Measurements from ENCODE around the gene CCNY. TPM values are rescaled to one million over a fixed set of nuclear protein-coding genes. Genes with fewer than 3 reads are reported as not detected.
A peak's percentile ranks its signal among the peaks of the same experiment; 100 is the strongest.

CCNY gene
- total RNA-seq, 2 experiments from 2014 or later = 31.2 to 32.1 TPM

DNA sequence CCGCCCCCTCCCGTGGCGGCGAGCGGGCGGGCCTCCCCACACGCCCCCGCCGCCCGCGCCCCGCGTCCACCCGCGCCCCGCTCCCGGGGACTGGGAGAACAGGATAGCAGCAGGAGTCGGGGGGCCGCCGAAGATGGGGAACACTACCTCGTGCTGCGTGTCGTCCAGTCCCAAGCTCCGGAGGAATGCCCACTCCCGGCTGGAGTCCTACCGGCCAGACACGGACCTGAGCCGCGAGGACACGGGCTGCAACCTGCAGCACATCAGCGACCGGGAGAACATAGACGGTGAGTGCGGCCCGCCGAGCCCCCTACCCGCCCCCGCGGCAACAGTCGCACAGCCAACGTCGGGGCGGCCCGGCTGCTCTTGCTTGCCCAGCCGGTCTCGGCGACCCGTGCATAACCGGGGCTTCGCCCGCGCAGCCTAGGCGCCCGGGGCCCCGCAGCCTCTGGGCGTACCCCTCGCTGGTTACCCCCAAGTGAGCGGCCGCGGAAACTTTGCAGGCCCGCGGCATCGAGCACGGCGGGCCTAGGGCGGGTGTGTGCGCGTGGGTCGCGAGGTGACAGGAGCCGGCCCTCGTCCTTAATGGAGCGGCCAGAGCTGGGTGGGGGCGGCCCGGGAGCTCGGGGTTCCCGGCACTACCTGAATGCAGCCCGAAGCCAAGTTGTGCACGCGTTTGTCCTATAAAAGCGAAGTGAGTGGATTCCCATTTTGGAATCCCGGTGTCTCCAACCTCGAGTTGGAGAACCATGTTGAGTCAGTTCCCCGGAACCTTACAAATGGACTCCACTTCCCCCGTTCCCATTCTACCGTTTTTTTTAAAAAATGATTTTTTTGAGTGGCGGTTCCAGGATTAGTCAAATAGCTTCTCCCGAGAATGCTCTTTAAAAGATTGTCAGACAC lies 863 bp downstream of the CCNY start:
- Mint-ChIP-seq H3K27me3 (ENCODE audit: low read depth) (no peaks in the 10 kb centered on the region), H3K4me3 (peak overlapping the region; percentile 82), H3K27ac (peak overlapping the region; percentile 69), H3K4me1 (ENCODE audit: low read depth) (peaks cover 73% of the 10 kb centered on the region), H3K36me3 (ENCODE audit: low read depth) (peaks cover 8% of the 10 kb centered on the region), H3K9me3 (no peaks in the 10 kb centered on the region)
- CTCF ChIA-PET = interaction anchor here (0.6 to 1.0 kb wide), 4 partner anchors 12 to 211 kb away, joined by 3 to 4 read pairs (median 3); partner anchors contain the start of gene CREM
- intact Hi-C loops (cut with micrococcal nuclease) = loop anchor here (1.0 kb wide), 1 partner anchor 211 kb away; the partner anchor contains the start of gene CREM
- DNase-seq = peak; percentile 25

- peak overlapping the region; percentile 51 for H3K27ac Mint-ChIP-seq
- H3K4me1 Mint-ChIP-seq (ENCODE audit: low read depth) = peaks cover 70% of the 10 kb centered on the region
Measured at GRCh38 chr10:35339942-35340341, 3.6 kb downstream of the CCNY start.

GRCh38 chr10:35340975-35341374 lies 4.7 kb downstream of the CCNY start:
- CTCF ChIA-PET = no interaction called here
- intact Hi-C loops (cut with micrococcal nuclease) = loop anchor here (1.0 to 5.0 kb wide), 13 partner anchors 8 to 1049 kb away; partner anchors contain the start of gene FZD8
- DNase-seq = peak; percentile 32
- H3K4me3 Mint-ChIP-seq = peak overlapping the region; percentile 28
- peaks cover 69% of the 10 kb centered on the region for H3K4me1 Mint-ChIP-seq (ENCODE audit: low read depth)
- H3K9me3 Mint-ChIP-seq = no peaks in the 10 kb centered on the region
- H3K27me3 Mint-ChIP-seq (ENCODE audit: low read depth) = no peaks in the 10 kb centered on the region
- peak overlapping the region; percentile 66 for H3K27ac Mint-ChIP-seq
- peaks cover 2% of the 10 kb centered on the region for H3K36me3 Mint-ChIP-seq (ENCODE audit: low read depth)

More at GRCh38 chr10:35339942-35340341, 3.6 kb downstream of the CCNY start:
- DNase-seq = peak; percentile 49
- intact Hi-C loops (cut with micrococcal nuclease) = loop anchor here (1.0 to 5.0 kb wide), 6 partner anchors 70 to 1048 kb away; partner anchors contain the start of gene FZD8
- CTCF ChIA-PET = interaction anchor here (1.3 kb wide), 1 partner anchor 16 kb away, joined by 3 read pairs; no protein-coding TSS in a partner anchor
- no peaks in the 10 kb centered on the region for H3K27me3 Mint-ChIP-seq (ENCODE audit: low read depth)
- no peaks in the 10 kb centered on the region for H3K36me3 Mint-ChIP-seq (ENCODE audit: low read depth)
- no peak overlapping the region for H3K4me3 Mint-ChIP-seq
- H3K9me3 Mint-ChIP-seq = no peaks in the 10 kb centered on the region

GRCh38 chr10:35341521-35341920 lies 5.2 kb downstream of the CCNY start:
- Mint-ChIP-seq H3K9me3 (no peaks in the 10 kb centered on the region), H3K4me1 (ENCODE audit: low read depth) (peaks cover 74% of the 10 kb centered on the region), H3K4me3 (no peak overlapping the region), H3K27me3 (ENCODE audit: low read depth) (no peaks in the 10 kb centered on the region), H3K27ac (peak overlapping the region; percentile 11), H3K36me3 (ENCODE audit: low read depth) (peaks cover 2% of the 10 kb centered on the region)
- CTCF ChIA-PET = interaction anchor here (0.9 kb wide), 1 partner anchor 101 kb away, joined by 3 read pairs; no protein-coding TSS in a partner anchor
- intact Hi-C loops (cut with micrococcal nuclease) = loop anchor here (1.0 to 5.0 kb wide), 11 partner anchors 8 to 1049 kb away; partner anchors contain the start of gene FZD8
- no peak for DNase-seq

DNA sequence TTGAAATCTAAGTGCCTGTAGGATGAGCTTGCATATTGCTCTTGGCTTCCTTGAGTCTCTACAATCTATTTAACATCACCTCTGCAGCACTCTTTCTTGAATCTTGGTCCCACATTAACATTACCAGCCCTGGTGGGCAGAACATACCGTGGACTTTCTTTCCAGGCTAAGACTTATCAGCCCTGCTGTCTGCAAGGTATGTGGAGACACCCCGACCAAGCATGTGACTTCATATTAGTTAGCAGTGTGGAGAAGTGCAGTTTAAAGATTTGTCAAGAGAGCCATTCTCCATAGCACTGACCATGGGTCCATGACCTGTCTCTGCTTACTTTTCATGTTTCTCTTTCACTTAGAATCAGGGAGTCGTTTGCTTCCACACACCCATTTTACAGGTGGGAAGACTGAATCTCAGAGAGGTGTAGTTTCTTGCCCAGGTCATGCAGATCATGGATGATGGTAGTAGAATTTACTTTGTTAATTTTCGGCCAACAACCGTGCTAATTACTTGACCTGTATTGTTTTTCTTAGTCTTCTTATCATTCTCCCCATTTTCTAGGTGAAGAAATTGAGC lies 6.0 kb downstream of the CCNY start:
- H3K27ac Mint-ChIP-seq = no peak overlapping the region
- H3K27me3 Mint-ChIP-seq (ENCODE audit: low read depth) = no peaks in the 10 kb centered on the region
- peaks cover 80% of the 10 kb centered on the region for H3K4me1 Mint-ChIP-seq (ENCODE audit: low read depth)
- intact Hi-C loops (cut with micrococcal nuclease) = loop anchor here (5.0 kb wide), 4 partner anchors 300 to 1050 kb away; partner anchors contain the start of gene FZD8
- DNase-seq = no peak
- no peak overlapping the region for H3K4me3 Mint-ChIP-seq
- CTCF ChIA-PET = interaction anchor here (0.9 kb wide), 1 partner anchor 102 kb away, joined by 3 read pairs; no protein-coding TSS in a partner anchor
- peaks cover 2% of the 10 kb centered on the region for H3K36me3 Mint-ChIP-seq (ENCODE audit: low read depth)
- no peaks in the 10 kb centered on the region for H3K9me3 Mint-ChIP-seq

- no peak overlapping the region for H3K4me3 Mint-ChIP-seq
- CTCF ChIA-PET = interaction anchor here (0.6 to 1.2 kb wide), 2 partner anchors 31 to 148 kb away, joined by 3 read pairs; no protein-coding TSS in a partner anchor
- peak overlapping the region; percentile 23 for H3K27ac Mint-ChIP-seq
- DNase-seq = peak; percentile 49
- no peaks in the 10 kb centered on the region for H3K27me3 Mint-ChIP-seq (ENCODE audit: low read depth)
- H3K36me3 Mint-ChIP-seq (ENCODE audit: low read depth) = peaks cover 5% of the 10 kb centered on the region
- H3K4me1 Mint-ChIP-seq (ENCODE audit: low read depth) = peaks cover 78% of the 10 kb centered on the region
- intact Hi-C loops (cut with micrococcal nuclease) = loop anchor here (5.0 kb wide), 4 partner anchors 299 to 1051 kb away; partner anchors contain the start of gene FZD8
- H3K9me3 Mint-ChIP-seq = no peaks in the 10 kb centered on the region
Measured at GRCh38 chr10:35343739-35344138, 7.4 kb downstream of the CCNY start.

DNA sequence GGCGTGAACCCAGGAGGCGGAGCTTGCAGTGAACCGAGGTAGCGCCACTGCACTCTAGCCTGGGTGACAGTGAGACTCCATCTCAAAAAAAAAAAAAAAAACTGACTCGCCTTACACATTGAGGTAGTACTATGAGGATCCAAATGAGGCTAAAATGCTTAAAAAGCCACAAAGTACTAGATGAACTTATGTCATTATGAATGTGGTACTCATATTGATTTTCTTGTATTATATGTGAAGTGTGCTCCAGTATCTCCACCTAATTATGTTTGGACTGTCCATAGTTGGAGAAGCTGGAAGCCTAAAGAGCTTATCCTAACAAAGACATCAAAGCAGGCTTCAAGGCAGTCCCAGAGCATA lies 9.1 kb downstream of the CCNY start:
- intact Hi-C loops (cut with micrococcal nuclease) = no loop called here

DNA sequence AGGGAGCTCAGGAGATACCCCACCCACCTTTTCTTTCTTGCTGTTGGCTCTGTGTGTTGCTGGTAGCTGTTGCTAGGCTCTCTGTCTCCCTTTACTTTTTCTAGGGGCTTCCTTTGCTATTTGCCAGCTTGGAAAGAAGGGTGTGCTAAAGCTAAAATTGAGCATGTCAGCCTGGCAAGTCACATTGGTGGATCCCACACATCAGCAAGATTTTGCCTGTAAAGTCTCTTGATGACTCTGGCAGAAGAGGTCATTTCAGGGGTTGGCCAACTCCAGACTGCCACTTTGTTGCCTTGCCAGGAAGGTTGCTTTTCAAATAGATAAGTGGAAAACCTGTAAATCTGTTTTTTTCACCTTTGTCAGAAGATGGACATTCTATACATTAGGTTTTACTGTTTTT lies 9.9 kb downstream of the CCNY start:
- Mint-ChIP-seq H3K4me1 (ENCODE audit: low read depth) (peaks cover 80% of the 10 kb centered on the region), H3K27me3 (ENCODE audit: low read depth) (no peaks in the 10 kb centered on the region), H3K27ac (no peak overlapping the region), H3K4me3 (no peak overlapping the region), H3K36me3 (ENCODE audit: low read depth) (peaks cover 5% of the 10 kb centered on the region), H3K9me3 (no peaks in the 10 kb centered on the region)
- no peak for DNase-seq
- CTCF ChIA-PET = interaction anchor here (1.0 kb wide), 1 partner anchor 16 kb away, joined by 3 read pairs; no protein-coding TSS in a partner anchor
- intact Hi-C loops (cut with micrococcal nuclease) = no loop called here

More for the DNA sequence above, 9.1 kb downstream of the CCNY start:
- DNase-seq = no peak
- Mint-ChIP-seq H3K36me3 (ENCODE audit: low read depth) (peaks cover 5% of the 10 kb centered on the region), H3K27ac (no peak overlapping the region), H3K4me1 (ENCODE audit: low read depth) (peaks cover 80% of the 10 kb centered on the region), H3K27me3 (ENCODE audit: low read depth) (no peaks in the 10 kb centered on the region), H3K4me3 (no peak overlapping the region), H3K9me3 (no peaks in the 10 kb centered on the region)
- CTCF ChIA-PET = no interaction called here

- DNase-seq = no peak
- CTCF ChIA-PET = interaction anchor here (1.0 to 1.3 kb wide), 3 partner anchors 8 to 353 kb away, joined by 3 read pairs; no protein-coding TSS in a partner anchor
- no peaks in the 10 kb centered on the region for H3K9me3 Mint-ChIP-seq
Measured at GRCh38 chr10:35347121-35347562, 10.8 kb downstream of the CCNY start.

GRCh38 chr10:35347899-35348608 lies 11.7 kb downstream of the CCNY start:
- no peak for DNase-seq
- CTCF ChIA-PET = interaction anchor here (1.3 kb wide), 1 partner anchor 354 kb away, joined by 3 read pairs; no protein-coding TSS in a partner anchor
- no peak overlapping the region for H3K4me3 Mint-ChIP-seq
- peaks cover 5% of the 10 kb centered on the region for H3K36me3 Mint-ChIP-seq (ENCODE audit: low read depth)
- H3K27ac Mint-ChIP-seq = no peak overlapping the region
- H3K4me1 Mint-ChIP-seq (ENCODE audit: low read depth) = peaks cover 82% of the 10 kb centered on the region
- intact Hi-C loops (cut with micrococcal nuclease) = no loop called here
- no peaks in the 10 kb centered on the region for H3K27me3 Mint-ChIP-seq (ENCODE audit: low read depth)
- no peaks in the 10 kb centered on the region for H3K9me3 Mint-ChIP-seq

More at GRCh38 chr10:35347121-35347562, 10.8 kb downstream of the CCNY start:
- intact Hi-C loops (cut with micrococcal nuclease) = no loop called here
- H3K4me3 Mint-ChIP-seq = no peak overlapping the region
- H3K27me3 Mint-ChIP-seq (ENCODE audit: low read depth) = no peaks in the 10 kb centered on the region
- H3K4me1 Mint-ChIP-seq (ENCODE audit: low read depth) = peaks cover 79% of the 10 kb centered on the region
- H3K36me3 Mint-ChIP-seq (ENCODE audit: low read depth) = peaks cover 5% of the 10 kb centered on the region
- H3K27ac Mint-ChIP-seq = no peak overlapping the region

GRCh38 chr10:35348609-35349388 lies 12.5 kb downstream of the CCNY start:
- DNase-seq = no peak
- intact Hi-C loops (cut with micrococcal nuclease) = loop anchor here (1.0 kb wide), 1 partner anchor 7 kb away; no protein-coding TSS in a partner anchor
- H3K27me3 Mint-ChIP-seq (ENCODE audit: low read depth) = no peaks in the 10 kb centered on the region
- H3K4me3 Mint-ChIP-seq = no peak overlapping the region
- no peak overlapping the region for H3K27ac Mint-ChIP-seq
- peaks cover 83% of the 10 kb centered on the region for H3K4me1 Mint-ChIP-seq (ENCODE audit: low read depth)
- CTCF ChIA-PET = interaction anchor here (1.1 kb wide), 2 partner anchors 9 to 11 kb away, joined by 3 to 4 read pairs; no protein-coding TSS in a partner anchor
- H3K36me3 Mint-ChIP-seq (ENCODE audit: low read depth) = peaks cover 5% of the 10 kb centered on the region
- H3K9me3 Mint-ChIP-seq = no peaks in the 10 kb centered on the region
